Skeletal muscle tissue (tissue), 4 donors: ENCODE data around the gene NKX6-2. TPM values are rescaled to one million over a fixed set of nuclear protein-coding genes. Genes with fewer than 3 reads are reported as not detected.

Source experiments
- H3K27ac ChIP-seq: one replicate; pipeline ENCODE4 v1.7.0; 2013; ENCODE audit warnings: mild to moderate bottlenecking, low read depth, low read length, inconsistent platforms
- H3K27me3 ChIP-seq, 3 donors: one replicate each; pipeline ENCODE4 v1.7.0; 2013; ENCODE audit warnings: low read length in 3 of 3; ENCODE audit not compliant: control insufficient read depth in 3 of 3, insufficient read depth in 3 of 3
- H3K36me3 ChIP-seq, 3 donors: one replicate each; pipeline ENCODE4 v1.7.0; 2013; ENCODE audit warnings: low read length in 3 of 3; ENCODE audit not compliant: control insufficient read depth in 3 of 3, insufficient read depth in 3 of 3
- H3K4me1 ChIP-seq, 3 donors: one replicate each; pipeline ENCODE4 v1.7.0; 2013; ENCODE audit warnings: low read length in 3 of 3, mild to moderate bottlenecking in 3 of 3; ENCODE audit not compliant: control insufficient read depth in 3 of 3, insufficient read depth in 3 of 3
- H3K4me3 ChIP-seq, 3 donors: one replicate each; pipeline ENCODE4 v1.7.0; 2013; ENCODE audit warnings: low read length in 3 of 3
- H3K9ac ChIP-seq, 3 donors: one replicate each; pipeline ENCODE4 v1.7.0; 2013; ENCODE audit warnings: low read length in 3 of 3, mild to moderate bottlenecking in 3 of 3, moderate library complexity in 2 of 3, low read depth in 1 of 3
- H3K9me3 ChIP-seq, 3 donors: one replicate each; pipeline ENCODE4 v1.7.0; 2013; ENCODE audit warnings: low read length in 3 of 3; ENCODE audit not compliant: control insufficient read depth in 3 of 3
- total RNA-seq: library from RNA; depleted of rRNA; stranded (reverse); fragments of >200 nt; gene quantifications from one replicate; pipeline ENCODE4 v1.2.3, GENCODE V29; 2014
- donor health status: Osteomylitis.

Gene NKX6-2
- total RNA-seq, 1 donor from 2014 or later, result not detected

DNA sequence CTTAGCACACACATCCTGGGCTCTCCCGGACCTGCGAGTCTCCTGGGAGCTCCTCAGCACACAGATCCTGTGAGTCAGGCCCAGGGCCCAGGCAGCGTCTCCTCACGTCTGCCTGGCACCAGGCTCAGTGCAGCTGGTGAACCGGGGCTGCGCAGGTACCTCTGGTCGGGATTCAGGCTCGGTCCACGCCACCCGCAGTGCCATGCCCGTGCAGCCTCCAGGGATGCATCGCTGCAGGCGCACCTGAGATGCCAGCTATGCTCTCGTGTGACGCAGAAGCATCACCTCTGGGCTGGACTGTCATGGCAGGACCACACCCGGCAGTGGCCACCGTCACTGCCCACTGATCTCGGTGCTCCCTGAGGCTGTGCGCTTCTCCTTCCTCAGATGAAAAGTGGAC lies 52.0 kb downstream of the NKX6-2 start:
- Histone ChIP-seq H3K27ac (no peak overlapping the region), H3K4me3 (no peak overlapping the region), H3K36me3 (peaks cover 0 to 20% (median 0%) of the 10 kb centered on the region in 3 donors), H3K4me1 (peaks cover 0 to 2% (median 0%) of the 10 kb centered on the region in 3 donors), H3K27me3 (no peaks in the 10 kb centered on the region), H3K9me3 (no peaks in the 10 kb centered on the region), H3K9ac (no peak overlapping the region)

Other genes with a start within 250 kb of the NKX6-2 start
- 50.6 TPM for gene INPP5A, start 248.4 kb downstream of the NKX6-2 start, total RNA-seq
- not detected for gene CFAP46, start 156.4 kb upstream of the NKX6-2 start, total RNA-seq